Measurements from ENCODE around the gene AXIN1. TPM values are rescaled to one million over a fixed set of nuclear protein-coding genes. Genes with fewer than 3 reads are reported as not detected.
"Not testable (repeated sequence)": the region's sequence is repeated elsewhere in the genome, so short reads cannot be mapped to it uniquely, and the experiment has no call there.

The AXIN1 gene
- total and polyA plus RNA-seq, 2 donors = 20.0 to 24.1 TPM

DNA sequence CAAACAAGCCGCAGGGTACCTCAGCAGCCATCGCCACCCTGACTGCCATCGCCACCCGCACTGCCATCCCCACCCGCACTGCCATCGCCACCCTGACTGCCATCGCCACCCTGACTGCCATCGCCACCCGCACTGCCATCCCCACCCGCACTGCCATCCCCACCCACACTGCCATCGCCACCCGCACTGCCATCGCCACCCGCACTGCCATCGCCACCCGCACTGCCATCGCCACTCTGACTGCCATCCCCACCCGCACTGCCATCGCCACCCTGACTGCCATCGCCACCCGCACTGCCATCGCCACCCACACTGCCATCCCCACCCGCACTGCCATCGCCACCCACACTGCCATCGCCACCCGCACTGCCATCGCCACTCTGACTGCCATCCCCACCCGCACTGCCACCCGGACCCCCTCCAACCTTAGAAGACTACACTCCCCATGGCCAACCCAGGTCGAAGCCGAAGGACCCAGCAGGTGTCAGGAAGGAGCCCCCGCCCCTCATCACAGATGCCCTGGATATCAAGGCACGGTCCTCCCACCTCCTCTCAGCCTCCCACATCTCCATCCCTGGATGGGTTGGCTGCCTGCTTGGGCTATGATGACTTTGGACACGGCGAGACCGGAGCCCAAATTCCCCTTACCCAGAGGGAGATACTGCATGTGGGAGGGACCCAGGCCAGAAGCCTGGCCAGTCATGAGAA lies 25.7 kb upstream of the AXIN1 start:
- H3K27ac ChIP-seq (ENCODE audit: low read depth in 1 of 2, low read length in 1 of 2); DNase-seq (ENCODE audit: low read depth in 6 of 9, low spot score in 9 of 9); H3K4me3 ChIP-seq (ENCODE audit: low read length in 2 of 2); H3K9me3 ChIP-seq (ENCODE audit: control insufficient read depth in 2 of 2, insufficient read depth in 1 of 2, low read length in 1 of 2): not testable (repeated sequence)
- 94% methylated on average over 36 of the region's 36 CpGs for WGBS
- Histone ChIP-seq H3K4me1 (ENCODE audit: control insufficient read depth in 2 of 2, insufficient read depth in 2 of 2, low read length in 2 of 2) (peaks cover 11 to 21% of the 10 kb centered on the region in 2 donors), H3K27me3 (ENCODE audit: control insufficient read depth in 2 of 2, insufficient read depth in 1 of 2, low read length in 1 of 2) (peaks cover 0 to 18% of the 10 kb centered on the region in 2 donors), H3K36me3 (ENCODE audit: control insufficient read depth in 2 of 2, insufficient read depth in 2 of 2, low read length in 1 of 2) (peaks cover 36 to 40% of the 10 kb centered on the region in 2 donors)

DNA sequence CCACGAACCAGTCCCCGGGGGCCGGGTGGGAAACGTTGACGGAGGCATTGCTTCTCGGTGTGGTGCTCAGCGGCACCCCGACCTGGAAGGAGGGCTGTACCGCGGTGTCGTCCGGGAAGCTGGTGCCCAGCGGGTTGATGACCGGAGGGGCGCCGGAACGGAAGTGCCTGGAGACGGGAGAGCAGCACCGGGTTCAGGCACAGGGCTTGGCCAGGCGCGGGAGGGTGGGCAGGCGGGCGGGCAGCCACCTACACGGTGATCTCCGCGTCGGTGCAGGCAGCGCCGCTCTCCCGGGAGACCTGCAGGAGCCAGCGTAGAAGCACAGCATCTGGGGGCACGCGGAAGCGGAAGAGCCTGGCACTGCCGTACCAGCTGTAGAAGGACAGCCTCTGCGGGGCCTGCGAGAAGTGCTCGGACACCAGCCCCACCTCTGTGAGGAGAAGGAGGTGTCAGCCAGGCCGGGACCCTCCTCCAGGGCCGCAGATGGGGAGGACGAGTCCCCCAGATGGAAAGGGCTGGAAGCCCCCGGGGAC lies 25.0 kb upstream of the AXIN1 start:
- 94% methylated on average over 42 of the region's 42 CpGs for WGBS
- H3K9me3 ChIP-seq (ENCODE audit: control insufficient read depth in 2 of 2, insufficient read depth in 1 of 2, low read length in 1 of 2) = no peaks in the 10 kb centered on the region
- H3K27me3 ChIP-seq (ENCODE audit: control insufficient read depth in 2 of 2, insufficient read depth in 1 of 2, low read length in 1 of 2) = peaks cover 0 to 10% of the 10 kb centered on the region in 2 donors
- no peak overlapping the region for H3K27ac ChIP-seq (ENCODE audit: low read depth in 1 of 2, low read length in 1 of 2)
- H3K4me3 ChIP-seq (ENCODE audit: low read length in 2 of 2) = no peak overlapping the region
- H3K4me1 ChIP-seq (ENCODE audit: control insufficient read depth in 2 of 2, insufficient read depth in 2 of 2, low read length in 2 of 2) = peaks cover 9 to 13% of the 10 kb centered on the region in 2 donors
- H3K36me3 ChIP-seq (ENCODE audit: control insufficient read depth in 2 of 2, insufficient read depth in 2 of 2, low read length in 1 of 2) = peaks cover 41 to 47% of the 10 kb centered on the region in 2 donors
- no peak for DNase-seq (ENCODE audit: low read depth in 6 of 9, low spot score in 9 of 9)

DNA sequence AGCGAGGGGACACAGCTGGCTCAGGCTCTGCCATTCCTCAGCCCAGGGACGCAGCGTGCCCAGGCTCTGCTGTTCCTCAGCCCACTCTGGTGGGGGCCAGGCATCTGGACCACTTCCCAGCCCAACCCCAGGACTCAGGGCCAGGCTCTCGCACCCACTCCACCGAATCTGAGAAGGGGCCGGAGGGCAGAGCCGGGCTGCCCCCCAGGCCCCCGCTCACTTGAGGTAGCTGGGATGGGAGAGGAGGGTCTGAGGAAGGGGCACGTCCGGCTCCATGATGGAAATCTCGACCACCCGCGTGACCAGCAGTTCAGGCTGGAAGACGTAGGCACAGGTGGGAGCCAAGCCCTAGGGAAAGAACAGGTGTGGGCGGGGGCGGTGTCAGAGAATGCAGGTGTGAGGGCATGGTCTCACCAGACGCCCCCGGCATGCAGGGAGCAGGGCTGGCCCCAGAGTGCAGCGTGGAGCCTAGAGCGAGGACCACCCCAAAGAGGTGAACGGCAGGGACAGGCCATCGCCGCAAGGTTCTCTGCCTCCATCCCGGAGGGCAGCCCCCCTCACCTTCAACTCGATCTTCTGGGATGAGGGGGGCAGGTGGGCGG lies 24.4 kb upstream of the AXIN1 start:
- WGBS = 96% methylated on average over 26 of the region's 26 CpGs
- Histone ChIP-seq H3K4me1 (ENCODE audit: control insufficient read depth in 2 of 2, insufficient read depth in 2 of 2, low read length in 2 of 2) (peaks cover 9 to 11% of the 10 kb centered on the region in 2 donors), H3K27me3 (ENCODE audit: control insufficient read depth in 2 of 2, insufficient read depth in 1 of 2, low read length in 1 of 2) (peaks cover 0 to 7% of the 10 kb centered on the region in 2 donors), H3K36me3 (ENCODE audit: control insufficient read depth in 2 of 2, insufficient read depth in 2 of 2, low read length in 1 of 2) (peaks cover 46 to 53% of the 10 kb centered on the region in 2 donors), H3K27ac (ENCODE audit: low read depth in 1 of 2, low read length in 1 of 2) (no peak overlapping the region), H3K4me3 (ENCODE audit: low read length in 2 of 2) (no peak overlapping the region), H3K9me3 (ENCODE audit: control insufficient read depth in 2 of 2, insufficient read depth in 1 of 2, low read length in 1 of 2) (no peaks in the 10 kb centered on the region)
- DNase-seq (ENCODE audit: low read depth in 6 of 9, low spot score in 9 of 9) = no peak

DNA sequence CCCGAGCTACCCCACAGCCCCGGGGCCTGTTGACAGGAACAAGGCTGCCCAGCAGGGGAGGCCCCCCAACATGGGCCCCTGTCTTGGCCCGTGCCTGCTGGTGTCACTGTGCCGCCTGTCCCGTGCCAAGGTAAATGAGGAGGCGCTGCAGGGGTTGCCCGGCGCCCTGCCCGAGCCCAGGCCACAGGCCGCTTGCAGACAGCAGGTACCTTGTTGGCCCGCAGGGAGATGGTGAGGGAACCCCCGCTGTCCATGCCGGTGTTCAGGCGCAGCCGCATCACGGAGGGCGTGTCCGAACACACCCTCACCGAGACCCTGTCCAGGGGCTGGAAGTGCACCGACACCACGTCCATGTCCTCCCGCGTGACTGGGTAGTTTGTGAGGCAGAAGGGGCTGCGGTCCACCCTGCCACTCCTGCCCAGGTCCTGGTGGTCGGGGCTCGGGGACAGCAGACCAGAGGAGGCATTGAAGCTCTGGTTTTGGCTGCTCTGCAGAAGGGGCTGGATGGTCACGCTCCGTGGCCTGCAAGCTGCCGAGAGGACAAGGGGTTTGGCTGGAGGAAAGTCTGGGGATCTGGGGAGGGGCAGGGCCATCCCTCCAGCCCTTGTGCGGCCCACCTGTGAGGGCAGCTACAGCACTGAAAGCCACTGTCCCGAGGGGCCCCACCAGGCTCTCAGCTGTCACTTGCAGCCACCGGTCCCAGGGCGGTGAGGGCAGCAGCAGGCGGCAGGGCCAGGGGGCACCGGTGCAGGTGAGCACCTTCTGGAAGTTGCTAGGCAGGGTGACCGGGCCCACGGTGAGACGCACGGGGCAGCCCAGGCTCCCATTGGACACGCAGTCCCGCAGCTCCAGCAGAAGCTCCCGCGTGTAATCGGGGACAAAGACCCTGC lies 23.6 kb upstream of the AXIN1 start:
- Histone ChIP-seq H3K27ac (ENCODE audit: low read depth in 1 of 2, low read length in 1 of 2) (no peak overlapping the region), H3K36me3 (ENCODE audit: control insufficient read depth in 2 of 2, insufficient read depth in 2 of 2, low read length in 1 of 2) (peaks cover 49 to 59% of the 10 kb centered on the region in 2 donors), H3K9me3 (ENCODE audit: control insufficient read depth in 2 of 2, insufficient read depth in 1 of 2, low read length in 1 of 2) (no peaks in the 10 kb centered on the region), H3K4me3 (ENCODE audit: low read length in 2 of 2) (no peak overlapping the region), H3K4me1 (ENCODE audit: control insufficient read depth in 2 of 2, insufficient read depth in 2 of 2, low read length in 2 of 2) (peaks cover 9 to 17% of the 10 kb centered on the region in 2 donors), H3K27me3 (ENCODE audit: control insufficient read depth in 2 of 2, insufficient read depth in 1 of 2, low read length in 1 of 2) (peaks cover 0 to 5% of the 10 kb centered on the region in 2 donors)
- WGBS = 96% methylated on average over 44 of the region's 44 CpGs
- no peak for DNase-seq (ENCODE audit: low read depth in 6 of 9, low spot score in 9 of 9)

DNA sequence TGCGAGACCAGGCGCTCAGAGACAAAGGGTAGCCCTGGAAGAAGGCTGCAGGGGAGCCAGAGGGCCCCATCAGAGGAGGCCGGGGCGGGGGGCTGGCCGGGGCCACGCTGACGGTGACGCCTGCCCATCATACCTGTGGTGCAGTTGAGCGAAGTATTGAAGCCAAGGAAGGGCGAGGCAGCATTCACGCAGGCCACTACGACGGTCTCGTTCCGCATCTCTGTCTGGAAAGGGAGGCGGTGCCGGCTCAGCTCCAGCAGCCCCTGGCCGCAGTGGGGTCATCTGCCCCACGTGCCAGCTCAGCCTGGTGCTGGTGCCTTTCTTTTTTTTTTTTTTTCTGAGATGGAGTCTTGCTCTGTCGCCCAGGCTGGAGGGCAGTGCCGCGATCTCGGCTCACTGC lies 22.7 kb upstream of the AXIN1 start:
- no peak overlapping the region for H3K27ac ChIP-seq (ENCODE audit: low read depth in 1 of 2, low read length in 1 of 2)
- WGBS = 94% methylated on average over 23 of the region's 23 CpGs
- H3K27me3 ChIP-seq (ENCODE audit: control insufficient read depth in 2 of 2, insufficient read depth in 1 of 2, low read length in 1 of 2) = no peaks in the 10 kb centered on the region
- no peak overlapping the region for H3K4me3 ChIP-seq (ENCODE audit: low read length in 2 of 2)
- H3K36me3 ChIP-seq (ENCODE audit: control insufficient read depth in 2 of 2, insufficient read depth in 2 of 2, low read length in 1 of 2) = peaks cover 49 to 59% of the 10 kb centered on the region in 2 donors
- DNase-seq (ENCODE audit: low read depth in 6 of 9, low spot score in 9 of 9) = no peak
- peaks cover 8 to 15% of the 10 kb centered on the region in 2 donors for H3K4me1 ChIP-seq (ENCODE audit: control insufficient read depth in 2 of 2, insufficient read depth in 2 of 2, low read length in 2 of 2)
- no peaks in the 10 kb centered on the region for H3K9me3 ChIP-seq (ENCODE audit: control insufficient read depth in 2 of 2, insufficient read depth in 1 of 2, low read length in 1 of 2)

DNA sequence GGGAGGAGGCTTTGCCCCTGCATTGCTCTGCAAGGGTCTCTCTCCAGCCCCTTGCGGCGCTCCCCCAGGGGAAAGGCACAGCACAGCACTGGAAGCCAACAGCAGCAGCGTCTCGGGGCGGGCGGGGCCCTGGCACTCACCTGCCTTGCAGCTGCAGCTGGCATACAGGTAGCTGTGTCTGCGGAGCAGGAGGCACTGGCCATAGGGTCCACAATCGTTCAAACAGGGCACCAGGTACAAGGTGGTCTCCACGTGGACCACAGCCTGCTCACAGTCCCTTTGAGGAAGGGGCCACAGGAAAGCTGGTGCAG lies 22.0 kb upstream of the AXIN1 start:
- Histone ChIP-seq H3K4me3 (ENCODE audit: low read length in 2 of 2) (no peak overlapping the region), H3K27ac (ENCODE audit: low read depth in 1 of 2, low read length in 1 of 2) (no peak overlapping the region), H3K27me3 (ENCODE audit: control insufficient read depth in 2 of 2, insufficient read depth in 1 of 2, low read length in 1 of 2) (no peaks in the 10 kb centered on the region), H3K36me3 (ENCODE audit: control insufficient read depth in 2 of 2, insufficient read depth in 2 of 2, low read length in 1 of 2) (peaks cover 49 to 60% of the 10 kb centered on the region in 2 donors), H3K9me3 (ENCODE audit: control insufficient read depth in 2 of 2, insufficient read depth in 1 of 2, low read length in 1 of 2) (no peaks in the 10 kb centered on the region), H3K4me1 (ENCODE audit: control insufficient read depth in 2 of 2, insufficient read depth in 2 of 2, low read length in 2 of 2) (peaks cover 3 to 20% of the 10 kb centered on the region in 2 donors)
- 97% methylated on average over 9 of the region's 9 CpGs for WGBS
- DNase-seq (ENCODE audit: low read depth in 6 of 9, low spot score in 9 of 9) = no peak

DNA sequence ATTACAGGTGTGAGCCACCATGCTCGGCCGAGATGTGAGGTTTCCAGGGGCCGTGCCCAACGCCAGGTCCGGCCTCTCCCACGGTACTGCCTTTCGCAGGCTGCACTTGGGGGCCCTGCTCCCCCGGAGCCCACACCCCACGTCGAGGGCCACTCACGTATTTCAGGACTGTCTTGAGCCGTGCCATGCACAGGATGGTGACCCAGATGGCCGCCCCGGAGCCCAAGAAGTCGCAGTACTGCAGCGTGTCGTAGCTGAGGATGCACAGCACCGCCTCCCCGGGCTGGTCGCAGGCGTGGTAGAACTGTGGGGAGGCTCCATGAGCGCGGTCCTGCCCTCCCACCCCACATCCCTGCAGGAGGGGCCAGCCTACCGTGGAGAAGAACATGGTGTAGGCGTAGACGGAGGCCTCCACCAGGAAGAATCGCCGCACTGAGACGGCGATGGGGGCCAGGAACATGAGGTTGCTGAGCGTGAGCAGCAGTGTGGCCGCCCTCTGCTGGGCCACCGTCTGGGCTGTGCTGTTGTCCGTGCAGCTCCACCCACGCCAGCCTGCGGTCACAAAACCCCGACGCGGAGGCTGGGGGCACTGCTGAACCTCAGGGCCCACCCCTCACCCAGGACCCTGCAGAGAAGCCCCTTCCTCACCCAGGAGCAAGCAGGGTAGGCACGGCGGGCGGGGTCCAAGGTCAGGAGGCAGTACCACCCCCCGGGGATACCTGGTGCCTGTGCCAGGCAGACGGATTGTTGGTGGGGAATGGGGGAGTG lies 21.5 kb upstream of the AXIN1 start:
- WGBS = 96% methylated on average over 44 of the region's 44 CpGs
- Histone ChIP-seq H3K4me3 (ENCODE audit: low read length in 2 of 2) (no peak overlapping the region), H3K27ac (ENCODE audit: low read depth in 1 of 2, low read length in 1 of 2) (no peak overlapping the region), H3K36me3 (ENCODE audit: control insufficient read depth in 2 of 2, insufficient read depth in 2 of 2, low read length in 1 of 2) (peaks cover 55 to 63% of the 10 kb centered on the region in 2 donors), H3K27me3 (ENCODE audit: control insufficient read depth in 2 of 2, insufficient read depth in 1 of 2, low read length in 1 of 2) (no peaks in the 10 kb centered on the region), H3K4me1 (ENCODE audit: control insufficient read depth in 2 of 2, insufficient read depth in 2 of 2, low read length in 2 of 2) (peaks cover 3 to 23% of the 10 kb centered on the region in 2 donors), H3K9me3 (ENCODE audit: control insufficient read depth in 2 of 2, insufficient read depth in 1 of 2, low read length in 1 of 2) (no peaks in the 10 kb centered on the region)
- DNase-seq (ENCODE audit: low read depth in 6 of 9, low spot score in 9 of 9) = no peak

DNA sequence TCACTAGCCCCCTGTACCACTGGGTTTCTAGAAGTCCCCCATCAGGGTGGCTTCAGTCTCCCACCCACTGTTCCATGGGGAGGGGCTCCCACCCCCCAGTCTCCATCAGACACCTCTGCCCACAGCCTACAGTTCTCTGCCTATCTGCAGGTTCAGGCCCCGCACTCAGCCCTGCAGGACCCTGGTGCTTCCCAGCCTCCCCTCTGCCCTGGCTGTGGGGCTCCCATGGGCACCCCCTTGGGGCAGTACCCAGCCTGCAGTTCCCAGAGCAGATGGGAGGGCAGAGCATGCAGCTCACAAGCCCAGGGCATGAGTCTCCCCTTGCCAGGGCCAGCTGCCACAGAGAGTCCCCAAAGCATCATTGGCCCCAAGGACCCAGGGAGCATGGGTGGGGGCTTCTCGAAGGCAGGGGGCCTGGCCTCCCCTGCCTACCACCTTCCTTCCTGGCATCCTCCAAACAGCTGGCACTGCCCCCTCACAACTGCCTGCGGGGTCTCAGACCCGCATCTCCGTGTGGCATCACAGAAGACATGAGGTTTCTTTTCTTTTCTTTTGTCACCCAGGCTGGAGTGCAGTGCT lies 20.6 kb upstream of the AXIN1 start:
- Histone ChIP-seq H3K27me3 (ENCODE audit: control insufficient read depth in 2 of 2, insufficient read depth in 1 of 2, low read length in 1 of 2) (no peaks in the 10 kb centered on the region), H3K36me3 (ENCODE audit: control insufficient read depth in 2 of 2, insufficient read depth in 2 of 2, low read length in 1 of 2) (peaks cover 64 to 73% of the 10 kb centered on the region in 2 donors), H3K4me1 (ENCODE audit: control insufficient read depth in 2 of 2, insufficient read depth in 2 of 2, low read length in 2 of 2) (peaks cover 3 to 23% of the 10 kb centered on the region in 2 donors), H3K9me3 (ENCODE audit: control insufficient read depth in 2 of 2, insufficient read depth in 1 of 2, low read length in 1 of 2) (no peaks in the 10 kb centered on the region), H3K4me3 (ENCODE audit: low read length in 2 of 2) (no peak overlapping the region), H3K27ac (ENCODE audit: low read depth in 1 of 2, low read length in 1 of 2) (no peak overlapping the region)
- DNase-seq (ENCODE audit: low read depth in 6 of 9, low spot score in 9 of 9) = no peak
- 88% methylated on average over 5 of the region's 5 CpGs for WGBS

All from thymus (tissue), 11 donors.